ENCODE data around the gene TNXB.
"Not testable (repeated sequence)": the region's sequence is repeated elsewhere in the genome, so short reads cannot be mapped to it uniquely, and the experiment has no call there.

- TF ChIP-seq CTCF (conservative IDR thresholded peaks at IDR 0.05); ZFX (IDR thresholded peaks at IDR 0.05): not testable (repeated sequence)
Observed at GRCh38 chr6:32055756-32056155, 53.4 kb downstream of the TNXB start.

Measured in C4-2B (cell line).